H1 (cell line): ENCODE data around the gene CHCHD3. TPM values are rescaled to one million over a fixed set of nuclear protein-coding genes. Genes with fewer than 3 reads are reported as not detected.

Experiments
- TAF7 ChIP-seq: optimal IDR thresholded peaks from 2 replicates; pipeline ENCODE3; 2011; ENCODE audit warnings: low read depth, mild to moderate bottlenecking, inconsistent platforms, low read length, moderate library complexity, borderline replicate concordance
- ZNF274 ChIP-seq: IDR thresholded peaks from 2 replicates; pipeline ENCODE4 v1.7.0; 2012; ENCODE audit warnings: low read length, borderline replicate concordance; ENCODE audit errors: extremely low read depth
- polyA plus RNA-seq, 7 experiments: library from polyadenylated mRNA; depleted of rRNA in 3 of 7; stranded (reverse) in 5 of 7; unstranded in 2 of 7; fragments of >200 nt in 5 of 7; fragments of 200-250 nt in 2 of 7; gene quantifications; 1 replicate in 5 of 7; 2 replicates in 1 of 7; 4 replicates in 1 of 7; pipeline versions ENCODE4 v1.2.1 to v1.2.3, GENCODE V29; 2011 to 2013; ENCODE audit warnings: missing spikeins in 2 of 7, mixed read lengths in 2 of 7
- total RNA-seq: library from RNA; stranded (reverse); fragmentation: NEBNext Ultra II Directional; extraction: Animal tissue kit (Norgen Biotek cat#: 25700); gene quantifications from 2 replicates; pipeline ENCODE4 v1.2.1, GENCODE V29; 2021

CHCHD3 gene
- total and polyA plus RNA-seq, 2 of the 8 experiments (the other 6 are each of a cell fraction or from before 2014, with no cell fraction given), result 42.9 to 137 TPM

DNA sequence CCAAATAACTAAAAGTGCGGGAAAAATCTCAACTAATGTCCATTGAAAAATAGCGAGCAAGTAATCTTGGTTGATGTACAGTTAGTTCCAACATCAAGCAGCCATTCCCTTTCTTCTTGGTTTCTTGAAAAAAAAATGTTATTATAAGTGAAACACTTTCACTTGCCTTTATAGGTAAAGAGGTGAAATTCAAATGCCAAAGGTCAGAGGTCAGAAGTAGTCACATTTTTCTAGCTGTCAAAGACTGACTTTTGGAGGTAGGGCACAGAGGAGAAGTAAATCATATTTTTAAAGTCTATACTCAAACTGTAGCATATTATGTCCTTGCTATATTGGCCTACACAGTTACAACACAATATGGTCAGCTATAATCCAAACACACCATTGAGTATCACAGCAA lies 62.3 kb downstream of the CHCHD3 start (continued):
- TF ChIP-seq ZNF274 (no peak), TAF7 (no peak)
- TF ChIP-seq, all 59 proteins: peak for 0
